Stimulated activated CD8-positive, alpha-beta memory T cell treated with anti-CD3 and anti-CD28 coated beads, Interleukin-7, amount 100 ng/mL, for 24 hours (primary cell): ENCODE data around the gene METTL8.
"Not testable (repeated sequence)": the region's sequence is repeated elsewhere in the genome, so short reads cannot be mapped to it uniquely, and the experiment has no call there.

ENCODE experiments used
- DNase-seq: peaks from one replicate; pipeline ENCODE4 v3.0.0-alpha.2; 2020; ENCODE audit warnings: low read depth

The METTL8 gene

GRCh38 chr2:171344182-171344581, 89.6 kb downstream of the METTL8 start:
- no peak for DNase-seq

GRCh38 chr2:171342067-171342413, 91.8 kb downstream of the METTL8 start:
- DNase-seq = no peak

- no peak for DNase-seq
These were observed 92.3 kb downstream of the METTL8 start for GRCh38 chr2:171341394-171342066.

GRCh38 chr2:171334946-171335345, 98.8 kb downstream of the METTL8 start:
- no peak for DNase-seq

DNA sequence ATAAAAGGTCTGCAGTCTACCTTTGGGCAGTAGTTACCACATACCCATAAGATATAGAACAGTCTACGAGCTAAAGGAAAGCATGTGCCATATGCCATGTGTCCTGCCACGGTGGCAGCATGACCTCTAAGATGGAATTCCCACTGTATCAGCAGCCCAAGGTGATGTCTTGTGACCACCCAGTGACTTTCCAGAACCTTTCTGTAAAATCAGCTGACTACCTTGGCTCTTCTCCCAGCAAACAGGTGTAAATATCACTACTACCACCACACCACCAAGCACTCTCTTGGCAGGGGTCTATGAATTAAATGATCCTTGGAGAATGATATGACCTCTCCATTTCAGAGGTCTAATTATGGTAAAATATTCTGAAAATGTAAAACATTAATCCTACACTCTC, 99.6 kb downstream of the METTL8 start:
- no peak for DNase-seq

- DNase-seq = no peak
These were observed 103.4 kb downstream of the METTL8 start for GRCh38 chr2:171330155-171330956.

DNA sequence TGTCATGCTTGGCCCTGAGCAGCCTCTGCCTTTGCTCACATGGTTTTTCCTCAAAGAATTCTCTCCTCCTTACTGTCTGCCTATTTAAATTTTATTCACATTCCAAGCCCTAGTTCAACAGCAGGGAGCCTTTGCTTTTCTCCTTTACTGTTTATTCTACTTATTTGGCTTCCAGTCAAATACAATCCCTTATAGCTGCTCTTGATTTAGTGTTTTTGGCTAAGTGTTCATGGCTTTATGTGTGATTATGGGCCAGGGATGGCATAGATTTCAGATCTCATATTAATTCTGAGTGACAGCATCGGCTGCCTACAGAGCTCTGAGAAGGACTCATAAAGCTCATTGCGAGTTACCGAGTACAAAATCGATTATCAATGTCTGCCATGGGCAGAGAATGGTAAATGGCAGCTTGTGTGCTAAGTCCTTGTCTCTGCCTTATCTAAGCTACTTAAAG, 106.7 kb downstream of the METTL8 start:
- no peak for DNase-seq

DNA sequence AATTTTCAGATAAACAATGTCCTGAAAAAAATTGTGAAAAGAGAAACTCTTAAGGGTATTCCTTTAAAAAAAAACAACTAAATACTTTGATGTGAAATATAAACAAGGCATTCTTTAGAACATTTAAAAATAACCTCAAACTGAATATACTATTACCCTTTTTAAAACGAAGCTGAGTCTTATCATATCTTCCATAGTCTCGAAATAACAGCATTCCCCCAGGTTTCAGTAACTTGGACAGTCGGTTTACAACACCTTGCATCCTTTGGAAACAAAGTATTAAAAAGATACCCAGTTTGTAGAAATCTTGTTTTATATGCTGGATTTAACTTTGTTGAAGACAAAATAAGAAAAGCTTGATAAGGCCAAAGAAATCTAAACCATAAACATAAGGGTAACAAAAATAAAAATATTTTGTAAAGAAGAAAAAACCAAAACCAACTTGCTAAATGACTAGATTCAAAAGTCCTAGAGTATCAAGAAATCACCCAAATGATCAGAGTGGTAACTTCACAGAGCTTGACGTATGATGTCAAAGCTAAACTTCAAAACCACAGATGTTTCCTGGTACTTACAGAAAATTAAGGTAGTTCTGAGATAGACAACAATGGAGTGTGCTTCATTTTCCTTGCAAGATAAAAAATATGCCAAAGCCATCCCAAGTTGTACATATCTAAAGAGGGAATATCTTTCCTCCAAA, 107.8 kb downstream of the METTL8 start:
- DNase-seq = no peak

- no peak for DNase-seq
These were observed 109.7 kb downstream of the METTL8 start for GRCh38 chr2:171323971-171324528.

- no peak for DNase-seq
These were observed 110.9 kb downstream of the METTL8 start for GRCh38 chr2:171322928-171323327.

DNA sequence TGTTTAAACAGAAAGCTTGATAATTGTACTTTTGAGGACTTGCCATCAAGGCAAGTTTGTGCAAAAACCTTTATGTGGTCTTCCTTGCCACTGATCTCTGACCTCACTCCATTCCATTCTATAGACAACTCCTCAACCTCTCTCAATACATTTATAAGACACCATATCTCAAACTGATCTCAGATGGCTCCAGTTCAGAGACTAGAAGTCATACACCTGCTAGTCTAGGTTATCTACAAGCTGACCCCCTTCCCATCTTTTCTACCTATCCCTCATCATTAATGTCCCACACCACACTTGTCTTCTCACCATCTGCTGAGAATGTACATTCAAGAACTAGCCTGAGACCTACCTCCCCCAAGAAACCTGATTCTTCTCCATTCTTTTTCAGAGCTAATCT, 113.1 kb downstream of the METTL8 start:
- DNase-seq = no peak

DNA sequence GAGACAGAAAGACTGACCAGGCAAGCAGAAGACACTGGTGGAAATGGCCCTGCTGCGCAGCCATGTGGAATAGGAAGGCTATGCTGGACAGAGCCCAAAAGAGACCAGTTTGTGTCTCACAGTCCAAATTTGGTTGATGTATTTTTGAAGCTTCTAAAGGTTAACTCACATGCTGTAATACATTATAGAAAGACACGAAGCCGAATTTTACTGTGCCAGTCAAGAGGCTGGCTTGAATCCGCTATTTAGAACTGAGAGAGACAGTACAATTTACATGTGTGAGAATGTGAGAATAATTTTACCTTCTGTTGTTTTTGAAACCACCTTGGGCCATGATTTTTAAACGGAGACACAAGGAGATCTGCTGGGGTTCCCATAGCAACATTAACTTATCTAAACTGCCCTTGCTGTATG, 113.6 kb downstream of the METTL8 start:
- DNase-seq = no peak

DNA sequence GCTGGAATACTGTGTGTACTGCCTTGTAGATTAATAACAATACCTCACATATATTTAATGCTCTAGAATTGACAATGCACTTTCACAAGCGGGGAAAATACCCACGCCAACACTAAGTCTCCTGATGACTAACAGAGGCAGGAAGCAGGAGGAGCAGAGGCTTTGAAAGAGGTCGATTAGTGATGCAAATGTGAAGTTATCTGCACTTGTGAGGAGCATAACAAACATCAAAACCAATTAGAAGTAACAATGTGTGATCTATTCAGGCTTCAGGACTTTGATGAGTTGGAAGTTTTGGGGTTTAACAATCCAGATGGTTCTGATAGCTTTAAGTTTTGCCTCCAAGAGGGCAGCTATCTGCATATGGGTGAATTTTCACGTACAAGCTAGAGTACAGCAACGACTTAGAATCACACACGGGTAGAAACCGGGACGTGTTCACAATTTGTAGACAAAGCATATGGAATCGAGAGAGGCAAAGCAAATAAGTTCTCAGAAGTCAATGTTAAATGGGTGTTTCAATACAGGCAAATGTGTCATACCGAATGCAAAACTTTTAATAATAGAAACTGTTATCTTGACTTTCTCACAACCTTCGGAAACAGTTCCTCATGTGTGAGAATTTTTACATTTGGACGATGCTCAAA, 114.5 kb downstream of the METTL8 start:
- DNase-seq = no peak

- DNase-seq = no peak
These were observed 115.3 kb downstream of the METTL8 start for GRCh38 chr2:171318463-171318934.

- DNase-seq = no peak
These were observed 116.2 kb downstream of the METTL8 start for GRCh38 chr2:171317492-171318125.

- DNase-seq = no peak
These were observed 116.9 kb downstream of the METTL8 start for GRCh38 chr2:171316755-171317337.

DNA sequence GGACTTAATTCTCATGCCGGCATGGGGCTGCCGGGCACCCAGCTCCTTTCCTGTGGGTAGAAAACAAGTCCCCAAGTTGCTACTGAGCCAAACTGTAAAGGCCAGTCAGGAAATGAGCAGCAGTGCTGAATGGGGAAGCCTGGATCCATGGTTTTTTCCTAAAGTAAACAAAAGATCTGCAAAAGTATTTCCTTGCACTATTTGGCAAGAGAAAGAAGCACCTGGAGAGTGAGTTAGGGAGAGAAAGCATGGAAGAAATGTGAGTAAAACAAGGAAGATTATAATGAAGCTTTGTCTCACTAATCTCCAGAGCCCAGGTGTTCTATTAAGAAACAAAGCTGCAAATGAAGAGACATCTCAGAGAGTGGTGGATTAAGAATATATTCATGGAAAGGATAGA, 117.6 kb downstream of the METTL8 start:
- DNase-seq = no peak

GRCh38 chr2:171315781-171316180, 118.0 kb downstream of the METTL8 start:
- no peak for DNase-seq

DNA sequence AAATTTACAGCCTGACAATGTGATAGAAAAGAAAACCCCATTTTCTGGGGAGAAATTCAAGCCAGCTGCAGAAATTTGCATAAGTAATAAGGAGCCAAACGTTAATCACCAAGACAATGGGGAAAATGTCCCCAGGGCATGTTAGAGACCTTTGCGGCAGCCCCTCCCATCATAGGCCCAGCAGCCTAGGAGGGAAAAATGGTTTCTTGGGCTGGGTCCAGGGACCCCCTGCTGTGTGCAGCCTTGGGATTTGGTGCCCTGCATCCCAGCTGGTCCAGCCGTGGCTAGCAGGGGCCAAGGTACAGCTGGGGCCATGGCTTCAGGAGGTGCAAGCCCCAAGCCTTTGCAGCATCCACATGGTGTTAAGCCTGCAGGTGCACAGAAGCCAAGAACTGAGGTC, 121.6 kb downstream of the METTL8 start:
- DNase-seq = not testable (repeated sequence)

DNA sequence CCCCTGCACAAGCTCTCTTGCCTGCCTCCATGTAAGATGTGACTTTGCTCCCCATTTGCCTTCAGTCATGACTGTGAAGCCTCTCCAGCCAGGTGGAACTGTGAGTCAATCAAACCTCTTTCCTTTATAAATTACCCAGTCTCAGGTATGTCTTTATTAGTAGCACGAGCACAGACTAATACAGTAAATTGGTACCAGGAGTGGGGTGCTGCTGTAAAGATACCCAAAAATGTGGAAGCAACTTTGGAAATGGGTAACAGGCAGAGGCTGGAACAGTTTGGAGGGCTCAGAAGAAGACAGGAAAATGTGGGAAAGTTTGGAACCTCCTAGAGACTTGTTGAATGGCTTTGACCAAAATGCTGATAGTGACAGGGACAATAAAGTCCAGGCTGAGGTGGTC, 122.2 kb downstream of the METTL8 start:
- DNase-seq = not testable (repeated sequence)

GRCh38 chr2:171310889-171311288, 122.9 kb downstream of the METTL8 start:
- no peak for DNase-seq
